GM23248 (cell line): ENCODE measurements around the gene MAGI1.

Experiments
- EZH2 ChIP-seq: fragments of 200-600 bp; sonication (generic); IDR thresholded peaks from 2 replicates; pipeline ENCODE4 v1.6.1; 2018; ENCODE audit warnings: antibody characterized with exemption, mild to moderate bottlenecking; ENCODE audit not compliant: insufficient read depth, poor library complexity, severe bottlenecking
- EZH2phosphoT487 ChIP-seq: fragments of 200-600 bp; sonication (generic); IDR thresholded peaks from 2 replicates; pipeline ENCODE4 v1.6.1; 2018; ENCODE audit warnings: antibody characterized with exemption, moderate library complexity, mild to moderate bottlenecking, low read depth; ENCODE audit not compliant: insufficient read depth

GRCh38 chr3:65485826-65486469, 552.8 kb downstream of the MAGI1 start:
- no peak for TF ChIP-seq EZH2
- no peak for TF ChIP-seq EZH2phosphoT487
